HepG2 (cell line): Measurements from ENCODE around the gene MARCHF9. TPM values are rescaled to one million over a fixed set of nuclear protein-coding genes. Genes with fewer than 3 reads are reported as not detected.

Experiments used
- CC2D1A ChIP-seq: sonication (generic); formaldehyde crosslinking; IDR thresholded peaks from 2 replicates; pipeline ENCODE4 v1.8.1; 2023; ENCODE audit warnings: mild to moderate bottlenecking, missing genetic modification reagents
- ELF1 ChIP-seq: sonication (generic); formaldehyde crosslinking; IDR thresholded peaks from 2 replicates; pipeline ENCODE4 v1.4.0; 2020; ENCODE audit warnings: missing genetic modification reagents
- HCFC1 ChIP-seq: fragments of 150-350 bp; IDR thresholded peaks from 2 replicates; pipeline ENCODE4 v1.6.1; 2014; ENCODE audit warnings: low read depth, low read length
- HNF4G ChIP-seq, 2 experiments: sonication (generic) in 1 of 2; formaldehyde crosslinking in 1 of 2; IDR thresholded peaks; 2 replicates each; pipeline versions ENCODE4 v1.4.0 to v1.6.1; 2011 to 2020; ENCODE audit warnings: borderline replicate concordance in 2 of 2, low read depth in 2 of 2, mild to moderate bottlenecking in 2 of 2, low read length in 1 of 2, missing genetic modification reagents in 1 of 2, moderate library complexity in 1 of 2
- HNRNPH1 ChIP-seq: fragments of 200-400 bp; formaldehyde crosslinking; optimal IDR thresholded peaks from 2 replicates; pipeline ENCODE3; 2017; ENCODE audit warnings: mild to moderate bottlenecking, low read depth, low read length
- HOXA9 ChIP-seq: sonication (generic); formaldehyde crosslinking; IDR thresholded peaks from 2 replicates; pipeline ENCODE4 v1.8.1; 2022; ENCODE audit warnings: missing genetic modification reagents, mild to moderate bottlenecking, moderate library complexity, borderline replicate concordance
- MEF2D ChIP-seq: sonication (generic); formaldehyde crosslinking; IDR thresholded peaks from 2 replicates; pipeline ENCODE4 v1.5.1; 2020; ENCODE audit warnings: mild to moderate bottlenecking, missing genetic modification reagents
- MXD1 ChIP-seq: sonication (generic); formaldehyde crosslinking; IDR thresholded peaks from 2 replicates; pipeline ENCODE4 v1.4.0; 2020; ENCODE audit warnings: mild to moderate bottlenecking, missing genetic modification reagents
- NFKB2 ChIP-seq: sonication (generic); formaldehyde crosslinking; IDR thresholded peaks from 2 replicates; pipeline ENCODE4 v1.4.0; 2020; ENCODE audit warnings: missing genetic modification reagents, borderline replicate concordance
- NONO ChIP-seq, 2 experiments: fragments of 450-650 bp in 1 of 2; sonication (generic) in 1 of 2; formaldehyde crosslinking in 1 of 2; IDR thresholded peaks in 1 of 2; conservative IDR thresholded peaks in 1 of 2; 2 replicates each; pipeline versions ENCODE4 v1.6.1 to v1.8.0; 2017 to 2022; ENCODE audit warnings: mild to moderate bottlenecking in 1 of 2, missing genetic modification reagents in 1 of 2, moderate library complexity in 1 of 2
- PBX2 ChIP-seq: IDR thresholded peaks from 2 replicates; pipeline ENCODE4 v1.6.1; 2016; ENCODE audit warnings: control low read depth
- POGZ ChIP-seq: sonication (generic); formaldehyde crosslinking; IDR thresholded peaks from 2 replicates; pipeline ENCODE4 v1.4.0; 2020; ENCODE audit warnings: mild to moderate bottlenecking, missing genetic modification reagents
- RFX1 ChIP-seq: fragments of 450-650 bp; IDR thresholded peaks from 2 replicates; pipeline ENCODE4 v1.6.1; 2017
- RFXAP ChIP-seq: sonication (generic); formaldehyde crosslinking; IDR thresholded peaks from 2 replicates; pipeline ENCODE4 v1.4.0; 2020; ENCODE audit warnings: missing genetic modification reagents, borderline replicate concordance
- SALL2 ChIP-seq: sonication (generic); formaldehyde crosslinking; IDR thresholded peaks from 2 replicates; pipeline ENCODE4 v1.8.1; 2023; ENCODE audit warnings: mild to moderate bottlenecking, missing genetic modification reagents, inconsistent platforms
- SP140L ChIP-seq: sonication (generic); formaldehyde crosslinking; IDR thresholded peaks from 2 replicates; pipeline ENCODE4 v1.4.0; 2020; ENCODE audit warnings: missing genetic modification reagents, borderline replicate concordance
- TAF1 ChIP-seq: sonication (generic); formaldehyde crosslinking; IDR thresholded peaks from 2 replicates; pipeline ENCODE4 v1.4.0; 2020; ENCODE audit warnings: missing genetic modification reagents
- THAP9 ChIP-seq: sonication (generic); formaldehyde crosslinking; IDR thresholded peaks from 2 replicates; pipeline ENCODE4; 2020; ENCODE audit warnings: missing genetic modification reagents, mild to moderate bottlenecking, borderline replicate concordance
- ZFP36L2 ChIP-seq: sonication (generic); formaldehyde crosslinking; IDR thresholded peaks from 2 replicates; pipeline ENCODE4 v1.4.0; 2020; ENCODE audit warnings: missing genetic modification reagents
- ZMAT3 ChIP-seq: sonication (generic); formaldehyde crosslinking; conservative IDR thresholded peaks from 2 replicates; pipeline ENCODE4 v1.7.0; 2021; ENCODE audit warnings: missing genetic modification reagents
- ZNF350 ChIP-seq: sonication (generic); formaldehyde crosslinking; IDR thresholded peaks from 2 replicates; pipeline ENCODE4 v1.4.0; 2020; ENCODE audit warnings: mild to moderate bottlenecking, low read depth, missing genetic modification reagents, borderline replicate concordance
- ZNF367 ChIP-seq: sonication (generic); formaldehyde crosslinking; IDR thresholded peaks from 2 replicates; pipeline ENCODE4 v1.4.0; 2020; ENCODE audit warnings: missing genetic modification reagents, borderline replicate concordance
- ZNF382 ChIP-seq: sonication (generic); formaldehyde crosslinking; IDR thresholded peaks from 2 replicates; pipeline ENCODE4 v1.5.0; 2020; ENCODE audit warnings: missing genetic modification reagents, mild to moderate bottlenecking, borderline replicate concordance
- ZNF543 ChIP-seq: sonication (generic); formaldehyde crosslinking; IDR thresholded peaks from 2 replicates; pipeline ENCODE4 v1.4.0; 2020; ENCODE audit warnings: mild to moderate bottlenecking, missing genetic modification reagents
- ZNF616 ChIP-seq: sonication (generic); formaldehyde crosslinking; IDR thresholded peaks from 2 replicates; pipeline ENCODE4 v1.5.0; 2020; ENCODE audit warnings: low read depth, mild to moderate bottlenecking, missing genetic modification reagents
- ZNF772 ChIP-seq: sonication (generic); formaldehyde crosslinking; IDR thresholded peaks from 2 replicates; pipeline ENCODE4 v1.5.0; 2020; ENCODE audit warnings: mild to moderate bottlenecking, missing genetic modification reagents
- polyA plus RNA-seq, 8 experiments: library from polyadenylated mRNA; depleted of rRNA in 3 of 8; stranded (reverse) in 7 of 8; unstranded in 1 of 8; fragments of >200 nt; fragmentation: Illumina TruSeq in 4 of 8; extraction: Trizol in 4 of 8; gene quantifications; 2 replicates each; pipeline versions ENCODE4 v1.2.1 to v1.2.3, GENCODE V29; 2011 to 2016; ENCODE audit warnings: low read depth in 4 of 8, missing spikeins in 1 of 8, mixed read lengths in 1 of 8; ENCODE audit not compliant: insufficient read depth in 1 of 8
- total RNA-seq, 5 experiments: library from RNA; depleted of rRNA; stranded (reverse); fragments of >200 nt; fragmentation: Illumina TruSeq; extraction: Trizol; gene quantifications; 2 replicates each; pipeline ENCODE4 v1.2.3, GENCODE V29; 2016; ENCODE audit warnings: low read depth in 1 of 5

MARCHF9 gene
- total and polyA plus RNA-seq, 2 of the 13 experiments (the other 11 are each of a cell fraction or from before 2014, with no cell fraction given): 5.7 to 9.6 TPM

GRCh38 chr12:57771873-57772428 lies 17.0 kb downstream of the MARCHF9 start, which contains the start of gene METTL1 (continued):
- TF ChIP-seq HCFC1 (peak; percentile 53; the same call in 1 of the 2 replicates), ZNF382 (CRISPR knock-in tag) (no peak), NONO (IDR thresholded peaks at IDR 0.05) (no peak), NONO (CRISPR knock-in tag; conservative IDR thresholded peaks at IDR 0.05) (peak; percentile 92), SALL2 (peak; percentile 74), PBX2 (no peak), HOXA9 (CRISPR knock-in tag) (no peak; the same call in 1 of the 2 replicates), THAP9 (CRISPR knock-in tag) (peak; percentile 88; the same call in 1 of the 2 replicates), ZNF772 (CRISPR knock-in tag) (peak; percentile 88), ZMAT3 (peak; percentile 88), ZNF616 (CRISPR knock-in tag) (peak; percentile 86; the same call in 1 of the 2 replicates), MXD1 (CRISPR knock-in tag) (peak; percentile 99; the same call in 1 of the 2 replicates), ZNF543 (CRISPR knock-in tag) (peak; percentile 95), TAF1 (peak; percentile 94), NFKB2 (CRISPR knock-in tag) (peak; percentile 71; the same call in 1 of the 2 replicates), RFX1 (no peak), MEF2D (CRISPR knock-in tag) (peak; percentile 58), HNF4G (IDR thresholded peaks at IDR 0.05; ENCODE audit: borderline replicate concordance, low read depth, low read length) (peak; percentile 11; the same call in 1 of the 2 replicates), HNF4G (CRISPR knock-in tag; IDR thresholded peaks at IDR 0.05; ENCODE audit: borderline replicate concordance, low read depth) (no peak), ZFP36L2 (CRISPR knock-in tag) (no peak), POGZ (CRISPR knock-in tag) (peak; percentile 89), ELF1 (CRISPR knock-in tag) (peak; percentile 43; the same call in 1 of the 2 replicates), ZNF350 (CRISPR knock-in tag) (peak; percentile 97; the same call in 1 of the 2 replicates), ZNF367 (CRISPR knock-in tag) (no peak), CC2D1A (peak; percentile 97), SP140L (no peak), RFXAP (peak; percentile 74; the same call in 1 of the 2 replicates), HNRNPH1 (no peak)
